Measurements from ENCODE around the gene CD74.
"Not testable (repeated sequence)": the region's sequence is repeated elsewhere in the genome, so short reads cannot be mapped to it uniquely, and the experiment has no call there.

- TF ChIP-seq CTCF (IDR thresholded peaks at IDR 0.05; ENCODE audit: low read depth, low read length); EZH2phosphoT487 (IDR thresholded peaks at IDR 0.05; ENCODE audit: low read depth): not testable (repeated sequence)
Observed at GRCh38 chr5:150454027-150454426, 41.3 kb upstream of the CD74 start.

Data from OCI-LY3 (cell line).